Neural progenitor cell (in vitro differentiated cells): ENCODE results near the gene MYCN.

ENCODE experiments used
- CTCF ChIP-seq: fragments of 200-600 bp; sonication (generic); IDR thresholded peaks from 2 replicates; pipeline ENCODE4 v1.5.1; 2017; ENCODE audit warnings: antibody characterized with exemption, mild to moderate bottlenecking
- EZH2 ChIP-seq: fragments of 200-600 bp; sonication (generic); IDR thresholded peaks from 2 replicates; pipeline ENCODE4 v1.6.1; 2017; ENCODE audit warnings: antibody characterized with exemption, mild to moderate bottlenecking, moderate library complexity
- EZH2phosphoT487 ChIP-seq: fragments of 200-600 bp; sonication (generic); IDR thresholded peaks from 2 replicates; pipeline ENCODE4 v1.6.1; 2017; ENCODE audit warnings: antibody characterized with exemption

- TF ChIP-seq CTCF, result no peak
- TF ChIP-seq EZH2, result no peak
- no peak for TF ChIP-seq EZH2phosphoT487
These were observed 38.6 kb upstream of the MYCN start for GRCh38 chr2:15901808-15902130.
